DND-41 (cell line): ENCODE results near the gene SH3TC2.

Experiments
- ATAC-seq: fragments of 200-7000 bp; cut with Tn5 transposase; 3 replicates; pipeline ENCODE4 v1.9.1; 2021; ENCODE audit warnings: low read depth; ENCODE audit not compliant: insufficient read depth
- DNase-seq: peaks from one replicate; pipeline ENCODE4 v3.0.0-alpha.2; 2020
- H2AFZ ChIP-seq: 2 replicates; pipeline ENCODE4 v1.6.0; 2012; ENCODE audit warnings: low read depth, low read length
- H3K27ac ChIP-seq: 2 replicates; pipeline ENCODE4 v1.5.1; 2012; ENCODE audit warnings: low read length, inconsistent platforms
- H3K27me3 ChIP-seq: fragments of 200-600 bp; sonication (generic); 2 replicates; pipeline ENCODE4 v1.6.0; 2012; ENCODE audit warnings: low read length, mild to moderate bottlenecking, inconsistent platforms; ENCODE audit not compliant: insufficient read depth, poor library complexity
- H3K36me3 ChIP-seq: 2 replicates; pipeline ENCODE4 v1.5.1; 2012; ENCODE audit warnings: low read length, inconsistent platforms; ENCODE audit not compliant: insufficient read depth
- H3K4me1 ChIP-seq: 2 replicates; pipeline ENCODE4 v1.5.1; 2012; ENCODE audit warnings: mild to moderate bottlenecking, low read length; ENCODE audit not compliant: insufficient read depth
- H3K4me2 ChIP-seq: 2 replicates; pipeline ENCODE4 v1.6.0; 2012; ENCODE audit warnings: mild to moderate bottlenecking, moderate library complexity, low read length, inconsistent platforms; ENCODE audit not compliant: insufficient read depth
- H3K4me3 ChIP-seq, 2 experiments: fragments of 200-600 bp in 1 of 2; shearing (Covaris generic) in 1 of 2; 2 replicates each; pipeline ENCODE4 v1.5.1; 2012 to 2016; ENCODE audit warnings: inconsistent platforms in 2 of 2, low read length in 2 of 2, mild to moderate bottlenecking in 2 of 2, low read depth in 1 of 2, moderate library complexity in 1 of 2
- H3K79me2 ChIP-seq: 2 replicates; pipeline ENCODE4 v1.6.0; 2012; ENCODE audit warnings: low read length, inconsistent platforms; ENCODE audit not compliant: insufficient read depth
- H3K9ac ChIP-seq: 2 replicates; pipeline ENCODE4 v1.6.0; 2012; ENCODE audit warnings: low read depth, mild to moderate bottlenecking, inconsistent platforms, low read length, moderate library complexity
- H3K9me3 ChIP-seq: 2 replicates; pipeline ENCODE4 v1.5.1; 2012; ENCODE audit warnings: low read length, moderate library complexity, mild to moderate bottlenecking, inconsistent platforms; ENCODE audit not compliant: insufficient read depth, severe bottlenecking
- H4K20me1 ChIP-seq: 2 replicates; pipeline ENCODE4 v1.6.0; 2012; ENCODE audit warnings: low read length; ENCODE audit not compliant: insufficient read depth
- EZH2 ChIP-seq: IDR thresholded peaks from 3 replicates; pipeline ENCODE4 v1.6.1; 2012; ENCODE audit warnings: borderline replicate concordance, low read depth, mild to moderate bottlenecking, moderate library complexity, low read length, inconsistent platforms; ENCODE audit not compliant: severe bottlenecking
- TF ChIP-seq, protein P1 (sequence below): IDR thresholded peaks from 2 replicates; pipeline ENCODE4 v1.5.1; 2012; ENCODE audit warnings: borderline replicate concordance, low read length, moderate library complexity, mild to moderate bottlenecking; ENCODE audit not compliant: poor library complexity, severe bottlenecking; ENCODE audit errors: extremely low read depth

The SH3TC2 gene

DNA sequence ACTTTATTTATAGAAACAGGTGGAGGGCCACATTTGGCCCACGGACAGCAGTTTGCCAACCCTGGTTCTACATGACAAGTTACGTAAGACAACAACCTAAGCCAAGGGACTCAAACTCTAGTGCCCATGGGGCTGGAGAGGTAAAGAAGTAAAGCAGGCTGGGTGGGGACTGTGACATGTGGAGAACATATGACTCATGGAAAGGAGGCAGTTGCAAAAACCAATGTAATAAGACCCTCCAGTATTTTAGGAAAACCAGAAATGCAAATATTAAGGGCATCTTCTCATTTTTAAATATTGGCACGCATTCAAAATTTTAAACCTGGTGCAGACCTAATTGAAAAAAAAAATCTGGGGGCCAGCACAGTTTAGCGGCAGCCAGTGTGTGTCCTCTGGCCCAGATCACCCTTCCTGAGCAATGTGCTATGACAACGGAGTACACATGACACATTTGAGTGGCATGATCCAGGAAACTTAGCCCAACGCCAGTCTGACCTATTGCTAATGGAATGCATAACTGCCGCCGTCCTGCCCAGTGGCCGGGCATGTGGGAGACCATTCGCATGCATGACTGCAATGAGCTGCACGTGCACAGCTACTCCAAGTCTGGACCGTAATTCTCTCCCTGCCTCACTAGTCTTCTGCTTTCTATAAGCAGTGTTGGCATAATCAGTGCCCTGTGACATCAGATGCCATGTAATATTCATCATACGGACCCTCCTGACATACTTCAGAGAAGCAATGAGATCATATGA lies 97.2 kb downstream of the SH3TC2 start:
- H3K4me2 ChIP-seq = no peak overlapping the region
- no peak overlapping the region for H3K9ac ChIP-seq
- H3K4me3 ChIP-seq = no peak overlapping the region
- H3K27me3 ChIP-seq = peaks cover 4% of the 10 kb centered on the region
- no peaks in the 10 kb centered on the region for H3K4me1 ChIP-seq
- H2AFZ ChIP-seq = no peak overlapping the region
- no peak for DNase-seq
- no peaks in the 10 kb centered on the region for H3K9me3 ChIP-seq
- no peaks in the 10 kb centered on the region for H4K20me1 ChIP-seq
- ATAC-seq = no peak
- H3K79me2 ChIP-seq = no peaks in the 10 kb centered on the region
- H3K27ac ChIP-seq = no peak overlapping the region
- H3K36me3 ChIP-seq = no peaks in the 10 kb centered on the region
- no peak for TF ChIP-seq EZH2
- TF ChIP-seq, protein P1, sequence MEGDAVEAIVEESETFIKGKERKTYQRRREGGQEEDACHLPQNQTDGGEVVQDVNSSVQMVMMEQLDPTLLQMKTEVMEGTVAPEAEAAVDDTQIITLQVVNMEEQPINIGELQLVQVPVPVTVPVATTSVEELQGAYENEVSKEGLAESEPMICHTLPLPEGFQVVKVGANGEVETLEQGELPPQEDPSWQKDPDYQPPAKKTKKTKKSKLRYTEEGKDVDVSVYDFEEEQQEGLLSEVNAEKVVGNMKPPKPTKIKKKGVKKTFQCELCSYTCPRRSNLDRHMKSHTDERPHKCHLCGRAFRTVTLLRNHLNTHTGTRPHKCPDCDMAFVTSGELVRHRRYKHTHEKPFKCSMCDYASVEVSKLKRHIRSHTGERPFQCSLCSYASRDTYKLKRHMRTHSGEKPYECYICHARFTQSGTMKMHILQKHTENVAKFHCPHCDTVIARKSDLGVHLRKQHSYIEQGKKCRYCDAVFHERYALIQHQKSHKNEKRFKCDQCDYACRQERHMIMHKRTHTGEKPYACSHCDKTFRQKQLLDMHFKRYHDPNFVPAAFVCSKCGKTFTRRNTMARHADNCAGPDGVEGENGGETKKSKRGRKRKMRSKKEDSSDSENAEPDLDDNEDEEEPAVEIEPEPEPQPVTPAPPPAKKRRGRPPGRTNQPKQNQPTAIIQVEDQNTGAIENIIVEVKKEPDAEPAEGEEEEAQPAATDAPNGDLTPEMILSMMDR = no peak

- Histone ChIP-seq H3K9ac (no peak overlapping the region), H3K27me3 (peaks cover 4% of the 10 kb centered on the region), H3K4me3 (no peak overlapping the region), H3K36me3 (no peaks in the 10 kb centered on the region), H3K9me3 (no peaks in the 10 kb centered on the region), H3K27ac (no peak overlapping the region), H3K79me2 (no peaks in the 10 kb centered on the region), H3K4me2 (peak overlapping the region; percentile 27; the same call in 1 of the 2 replicates), H2AFZ (peak overlapping the region; percentile 54; the same call in 1 of the 2 replicates), H4K20me1 (no peaks in the 10 kb centered on the region), H3K4me1 (no peaks in the 10 kb centered on the region)
- ATAC-seq (peak; percentile 52; the same call in 1 of the 3 replicates), DNase-seq (no peak)
- TF ChIP-seq, protein P1 = no peak
- TF ChIP-seq EZH2 = no peak
Measured at GRCh38 chr5:148963664-148964063, 99.2 kb downstream of the SH3TC2 start.

GRCh38 chr5:148962761-148963324 lies 100.0 kb downstream of the SH3TC2 start:
- no peak for DNase-seq

More at GRCh38 chr5:148962761-148963324, 100.0 kb downstream of the SH3TC2 start:
- no peak overlapping the region for H3K4me3 ChIP-seq
- H3K36me3 ChIP-seq = no peaks in the 10 kb centered on the region
- H3K27ac ChIP-seq = no peak overlapping the region
- no peaks in the 10 kb centered on the region for H4K20me1 ChIP-seq
- H3K4me2 ChIP-seq = no peak overlapping the region
- H2AFZ ChIP-seq = no peak overlapping the region
- no peaks in the 10 kb centered on the region for H3K79me2 ChIP-seq
- H3K4me1 ChIP-seq = no peaks in the 10 kb centered on the region
- no peak for ATAC-seq
- H3K27me3 ChIP-seq = no peaks in the 10 kb centered on the region
- no peaks in the 10 kb centered on the region for H3K9me3 ChIP-seq
- H3K9ac ChIP-seq = no peak overlapping the region
- TF ChIP-seq, protein P1 = no peak
- no peak for TF ChIP-seq EZH2
